K562 (cell line): ENCODE results near the gene BEST2. TPM values are rescaled to one million over a fixed set of nuclear protein-coding genes. Genes with fewer than 3 reads are reported as not detected.

ENCODE experiments used
- CBFA2T3 ChIP-seq: fragments of 450-650 bp; IDR thresholded peaks from 2 replicates; pipeline ENCODE4 v1.6.1; 2017
- CBX5 ChIP-seq: IDR thresholded peaks from 2 replicates; pipeline ENCODE4 v1.6.1; 2014; ENCODE audit warnings: low read depth, borderline replicate concordance
- CLOCK ChIP-seq: fragments of 250-450 bp; sonication (Bioruptor Pico); IDR thresholded peaks from 2 replicates; pipeline ENCODE4 v1.4.0; 2020; ENCODE audit warnings: mild to moderate bottlenecking, moderate library complexity, borderline replicate concordance
- CREBBP ChIP-seq: IDR thresholded peaks from one replicate; pipeline ENCODE4 v1.6.1; 2012; ENCODE audit warnings: low read depth, mild to moderate bottlenecking, control low read depth, inconsistent platforms, low read length
- ERF ChIP-seq: fragments of 450-650 bp; formaldehyde crosslinking; IDR thresholded peaks from 2 replicates; pipeline ENCODE4 v1.4.0; 2020; ENCODE audit warnings: mild to moderate bottlenecking, mixed read lengths
- ESRRB ChIP-seq: fragments of 250-450 bp; sonication (Bioruptor Pico); IDR thresholded peaks from 2 replicates; pipeline ENCODE4 v1.5.0; 2020; ENCODE audit warnings: mild to moderate bottlenecking, moderate library complexity, borderline replicate concordance
- GATAD2B ChIP-seq: fragments of 450-650 bp; IDR thresholded peaks from 2 replicates; pipeline ENCODE4 v1.6.1; 2017; ENCODE audit warnings: mild to moderate bottlenecking, borderline replicate concordance
- HMBOX1 ChIP-seq: sonication (generic); IDR thresholded peaks from 2 replicates; pipeline ENCODE4 v1.6.1; 2016
- KAT8 ChIP-seq: fragments of 450-650 bp; IDR thresholded peaks from 2 replicates; pipeline ENCODE4 v1.6.1; 2016; ENCODE audit warnings: low read depth, mild to moderate bottlenecking
- KLF6 ChIP-seq: fragments of 250-450 bp; sonication (Bioruptor Pico); IDR thresholded peaks from 2 replicates; pipeline ENCODE4 v1.4.0; 2020; ENCODE audit warnings: mild to moderate bottlenecking, moderate library complexity, borderline replicate concordance
- MCM7 ChIP-seq, 2 experiments: fragments of 450-650 bp; IDR thresholded peaks; 2 replicates each; pipeline ENCODE4 v1.6.1; 2016 to 2018
- MXD1 ChIP-seq: fragments of 250-450 bp; sonication (Bioruptor Pico); IDR thresholded peaks from 2 replicates; pipeline ENCODE4 v1.8.0; 2021; ENCODE audit warnings: borderline replicate concordance, mild to moderate bottlenecking, moderate library complexity; ENCODE audit not compliant: poor library complexity, severe bottlenecking
- NFATC3 ChIP-seq: fragments of 450-650 bp; IDR thresholded peaks from 2 replicates; pipeline ENCODE4 v1.6.1; 2017; ENCODE audit warnings: mild to moderate bottlenecking
- SREBF1 ChIP-seq: fragments of 150-350 bp; IDR thresholded peaks from 2 replicates; pipeline ENCODE4 v1.6.1; 2014; ENCODE audit warnings: antibody characterized with exemption, low read depth, low read length, borderline replicate concordance
- SRSF7 ChIP-seq: fragments of 200-400 bp; formaldehyde crosslinking; optimal IDR thresholded peaks from 2 replicates; pipeline ENCODE3; 2017; ENCODE audit warnings: mild to moderate bottlenecking, low read depth, low read length
- ZNF197 ChIP-seq: fragments of 200-800 bp; sonication (Bioruptor generic); IDR thresholded peaks from 2 replicates; pipeline ENCODE4 v1.6.1; 2016; ENCODE audit warnings: low read depth, missing genetic modification characterization, missing compliant biosample characterization
- ZNF253 ChIP-seq: fragments of 250-450 bp; sonication (Bioruptor Pico); conservative IDR thresholded peaks from 2 replicates; pipeline ENCODE4 v1.6.1; 2021; ENCODE audit warnings: mild to moderate bottlenecking
- ZNF280B ChIP-seq: fragments of 250-450 bp; sonication (Bioruptor Pico); IDR thresholded peaks from 2 replicates; pipeline ENCODE4 v1.5.1; 2021; ENCODE audit warnings: mild to moderate bottlenecking
- ZNF324 ChIP-seq: fragments of 250-450 bp; sonication (Bioruptor Pico); IDR thresholded peaks from 2 replicates; pipeline ENCODE4 v1.4.0; 2020; ENCODE audit warnings: mild to moderate bottlenecking
- ZNF347 ChIP-seq: fragments of 450-650 bp; formaldehyde crosslinking; IDR thresholded peaks from 2 replicates; pipeline ENCODE4 v1.4.0; 2020; ENCODE audit warnings: low read depth, mild to moderate bottlenecking, moderate library complexity
- ZNF57 ChIP-seq: fragments of 450-650 bp; formaldehyde crosslinking; IDR thresholded peaks from 2 replicates; pipeline ENCODE4 v1.4.0; 2020; ENCODE audit warnings: mild to moderate bottlenecking, moderate library complexity
- ZZZ3 ChIP-seq: fragments of 450-650 bp; IDR thresholded peaks from 2 replicates; pipeline ENCODE4 v1.6.1; 2016; ENCODE audit warnings: antibody characterized with exemption, mild to moderate bottlenecking, moderate library complexity
- polyA plus RNA-seq, 8 experiments: library from polyadenylated mRNA; depleted of rRNA in 4 of 8; stranded (reverse) in 5 of 8; unstranded in 3 of 8; fragments of >200 nt; fragmentation: Nextera tagmentation in 2 of 8; fragmentation: Illumina TruSeq in 1 of 8; extraction: Ambion mirVana in 2 of 8; extraction: Trizol in 1 of 8; gene quantifications; 2 replicates each; pipeline versions ENCODE4 v1.2.1 to v1.2.3, GENCODE V29; 2011 to 2014; ENCODE audit warnings: inconsistent platforms in 1 of 8, missing spikeins in 1 of 8
- total RNA-seq, 7 experiments: library from RNA; depleted of rRNA in 6 of 7; stranded (reverse); fragments of >200 nt in 6 of 7; fragmentation: Illumina TruSeq in 2 of 7; extraction: Trizol in 2 of 7; gene quantifications; 2 replicates each; pipeline versions ENCODE4 v1.2.1 to v1.2.3, GENCODE V29; 2011 to 2021; ENCODE audit warnings: low replicate concordance in 1 of 7

Gene BEST2
- total and polyA plus RNA-seq, 9 of the 15 experiments (the other 6 are each of a cell fraction or from before 2014, with no cell fraction given) = not detected

GRCh38 chr19:12796146-12797071 is 44.8 kb downstream of the BEST2 start (continued):
- TF ChIP-seq CLOCK (CRISPR knock-in tag) (no peak), CREBBP (no peak), ERF (CRISPR knock-in tag) (no peak), ESRRB (CRISPR knock-in tag) (no peak), SRSF7 (no peak), ZNF197 (CRISPR knock-in tag) (no peak), CBX5 (no peak), ZNF280B (CRISPR knock-in tag) (no peak), ZNF347 (no peak), ZNF57 (CRISPR knock-in tag) (no peak), ZNF253 (CRISPR knock-in tag) (no peak), ZNF324 (CRISPR knock-in tag) (no peak), KLF6 (CRISPR knock-in tag) (no peak), NFATC3 (no peak), SREBF1 (no peak), GATAD2B (0 out of 2 replicates have a peak, but pooled peaks have one; percentile 18), MCM7 (IDR thresholded peaks at IDR 0.05) (no peak), KAT8 (no peak), ZZZ3 (no peak), HMBOX1 (no peak), MXD1 (CRISPR knock-in tag) (no peak), CBFA2T3 (no peak)
